Activated CD4-positive, alpha-beta T cell treated with anti-CD3 and anti-CD28 coated beads, Interleukin-2, amount 10 ng/mL, durations not matched to agents 7 days and 5 days (primary cell): ENCODE results near the gene MVB12B. TPM values are rescaled to one million over a fixed set of nuclear protein-coding genes. Genes with fewer than 3 reads are reported as not detected.

ENCODE experiments used
- CTCF ChIA-PET: fragments of 350-600 bp; sonication (Branson Sonifier 250); formaldehyde crosslinking; loops from one replicate; lab custom pipeline; 2021; ENCODE audit warnings: antibody characterized with exemption; lab: Charles Lee
- POLR2A ChIA-PET: fragments of 350-600 bp; sonication (Branson Sonifier 250); formaldehyde crosslinking; loops from one replicate; lab custom pipeline; 2021; ENCODE audit warnings: antibody characterized with exemption; lab: Charles Lee
- DNase-seq: peaks from one replicate; pipeline ENCODE4 v3.0.0-alpha.2; 2020
- H3K27ac Mint-ChIP-seq: one replicate; pipeline ENCODE4 v1.8.0; 2021; ENCODE audit warnings: mild to moderate bottlenecking, moderate library complexity, mixed read lengths
- H3K27me3 Mint-ChIP-seq: one replicate; pipeline ENCODE4 v1.8.0; 2021; ENCODE audit warnings: mixed read lengths
- H3K36me3 Mint-ChIP-seq: one replicate; pipeline ENCODE4 v1.8.0; 2021; ENCODE audit warnings: low read depth, mixed read lengths
- H3K4me1 Mint-ChIP-seq: one replicate; pipeline ENCODE4 v1.8.0; 2021; ENCODE audit warnings: mixed read lengths
- H3K4me3 Mint-ChIP-seq: one replicate; pipeline ENCODE4 v1.8.0; 2021; ENCODE audit warnings: mild to moderate bottlenecking, moderate library complexity, mixed read lengths
- H3K9me3 Mint-ChIP-seq: one replicate; pipeline ENCODE4 v1.8.0; 2021; ENCODE audit warnings: mixed read lengths
- total RNA-seq, 2 experiments: library from RNA; stranded (reverse); gene quantifications; one replicate each; pipeline ENCODE4 v1.2.3, GENCODE V29; 2021

Gene MVB12B
- total RNA-seq, 2 experiments from 2014 or later = 7.3 to 7.6 TPM

GRCh38 chr9:126452106-126452505 is 125.5 kb downstream of the MVB12B start:
- Mint-ChIP-seq H3K36me3 (no peaks in the 10 kb centered on the region), H3K9me3 (no peaks in the 10 kb centered on the region), H3K27me3 (peaks cover 2% of the 10 kb centered on the region), H3K4me1 (peaks cover 6% of the 10 kb centered on the region), H3K27ac (no peak overlapping the region), H3K4me3 (no peak overlapping the region)
- ChIA-PET CTCF (interaction anchor here (2.2 kb wide), 1 partner anchor 10 kb away, joined by 7 read pairs; no protein-coding TSS in a partner anchor), POLR2A (interaction anchor here (0.6 kb wide), 1 partner anchor 9 kb away, joined by 4 read pairs; no protein-coding TSS in a partner anchor)
- DNase-seq = no peak

- H3K4me1 Mint-ChIP-seq = peaks cover 4% of the 10 kb centered on the region
- no peaks in the 10 kb centered on the region for H3K36me3 Mint-ChIP-seq
- DNase-seq = no peak
- POLR2A ChIA-PET = no interaction called here
- no peak overlapping the region for H3K27ac Mint-ChIP-seq
- H3K9me3 Mint-ChIP-seq = no peaks in the 10 kb centered on the region
- H3K4me3 Mint-ChIP-seq = no peak overlapping the region
- H3K27me3 Mint-ChIP-seq = peaks cover 3% of the 10 kb centered on the region
- CTCF ChIA-PET = interaction anchor here (0.9 to 2.2 kb wide), 2 partner anchors 8 to 10 kb away, joined by 4 to 7 read pairs; no protein-coding TSS in a partner anchor
Measured at GRCh38 chr9:126453156-126453963, 126.7 kb downstream of the MVB12B start.

GRCh38 chr9:126454215-126454614 is 127.6 kb downstream of the MVB12B start:
- Mint-ChIP-seq H3K4me3 (no peak overlapping the region), H3K27me3 (peaks cover 3% of the 10 kb centered on the region), H3K4me1 (peaks cover 4% of the 10 kb centered on the region), H3K27ac (no peak overlapping the region), H3K36me3 (no peaks in the 10 kb centered on the region), H3K9me3 (no peaks in the 10 kb centered on the region)
- CTCF ChIA-PET = no interaction called here
- POLR2A ChIA-PET = no interaction called here
- DNase-seq = no peak

- Mint-ChIP-seq H3K27me3 (peaks cover 3% of the 10 kb centered on the region), H3K4me1 (peaks cover 4% of the 10 kb centered on the region), H3K27ac (no peak overlapping the region), H3K36me3 (no peaks in the 10 kb centered on the region), H3K9me3 (no peaks in the 10 kb centered on the region), H3K4me3 (no peak overlapping the region)
- no peak for DNase-seq
- ChIA-PET POLR2A (no interaction called here), CTCF (no interaction called here)
Measured at GRCh38 chr9:126454795-126455194, 128.2 kb downstream of the MVB12B start.

GRCh38 chr9:126456441-126457174 is 130.0 kb downstream of the MVB12B start:
- peaks cover 3% of the 10 kb centered on the region for H3K27me3 Mint-ChIP-seq
- ChIA-PET POLR2A (no interaction called here), CTCF (interaction anchor here (1.1 to 1.8 kb wide), 5 partner anchors 8 to 20 kb away, joined by 3 to 7 read pairs (median 3); no protein-coding TSS in a partner anchor)
- peaks cover 4% of the 10 kb centered on the region for H3K4me1 Mint-ChIP-seq
- no peak for DNase-seq
- H3K27ac Mint-ChIP-seq = no peak overlapping the region
- H3K4me3 Mint-ChIP-seq = no peak overlapping the region
- H3K9me3 Mint-ChIP-seq = no peaks in the 10 kb centered on the region
- no peaks in the 10 kb centered on the region for H3K36me3 Mint-ChIP-seq

GRCh38 chr9:126457175-126457547 is 130.5 kb downstream of the MVB12B start:
- peaks cover 4% of the 10 kb centered on the region for H3K4me1 Mint-ChIP-seq
- no peak overlapping the region for H3K4me3 Mint-ChIP-seq
- DNase-seq = no peak
- no peaks in the 10 kb centered on the region for H3K9me3 Mint-ChIP-seq
- ChIA-PET CTCF (interaction anchor here (1.1 to 1.8 kb wide), 4 partner anchors 8 to 21 kb away, joined by 3 to 7 read pairs (median 3); no protein-coding TSS in a partner anchor), POLR2A (no interaction called here)
- H3K27me3 Mint-ChIP-seq = peaks cover 3% of the 10 kb centered on the region
- H3K36me3 Mint-ChIP-seq = no peaks in the 10 kb centered on the region
- no peak overlapping the region for H3K27ac Mint-ChIP-seq

GRCh38 chr9:126457890-126458289 is 131.3 kb downstream of the MVB12B start:
- no peaks in the 10 kb centered on the region for H3K9me3 Mint-ChIP-seq
- no peak overlapping the region for H3K4me3 Mint-ChIP-seq
- DNase-seq = no peak
- H3K4me1 Mint-ChIP-seq = peaks cover 4% of the 10 kb centered on the region
- ChIA-PET POLR2A (no interaction called here), CTCF (no interaction called here)
- peaks cover 3% of the 10 kb centered on the region for H3K27me3 Mint-ChIP-seq
- H3K36me3 Mint-ChIP-seq = no peaks in the 10 kb centered on the region
- H3K27ac Mint-ChIP-seq = no peak overlapping the region

GRCh38 chr9:126459126-126459525 is 132.5 kb downstream of the MVB12B start:
- DNase-seq = no peak
- Mint-ChIP-seq H3K27ac (peak overlapping the region; percentile 31), H3K27me3 (peaks cover 3% of the 10 kb centered on the region), H3K9me3 (no peaks in the 10 kb centered on the region), H3K4me1 (no peaks in the 10 kb centered on the region), H3K4me3 (no peak overlapping the region), H3K36me3 (no peaks in the 10 kb centered on the region)
- POLR2A ChIA-PET = no interaction called here
- CTCF ChIA-PET = interaction anchor here (1.0 to 1.3 kb wide), 2 partner anchors 22 to 99 kb away, joined by 3 read pairs; no protein-coding TSS in a partner anchor

- ChIA-PET CTCF (interaction anchor here (1.3 kb wide), 1 partner anchor 22 kb away, joined by 3 read pairs; no protein-coding TSS in a partner anchor), POLR2A (no interaction called here)
- Mint-ChIP-seq H3K9me3 (no peaks in the 10 kb centered on the region), H3K4me1 (no peaks in the 10 kb centered on the region), H3K36me3 (peaks cover 1% of the 10 kb centered on the region), H3K4me3 (no peak overlapping the region), H3K27me3 (peaks cover 3% of the 10 kb centered on the region), H3K27ac (peak overlapping the region; percentile 31)
- DNase-seq = no peak
Measured at GRCh38 chr9:126459546-126459945, 132.9 kb downstream of the MVB12B start.

- Mint-ChIP-seq H3K4me3 (no peak overlapping the region), H3K9me3 (no peaks in the 10 kb centered on the region), H3K4me1 (peaks cover 5% of the 10 kb centered on the region), H3K27me3 (peaks cover 7% of the 10 kb centered on the region), H3K36me3 (peaks cover 4% of the 10 kb centered on the region), H3K27ac (peak overlapping the region; percentile 69)
- CTCF ChIA-PET = interaction anchor here (1.3 to 2.5 kb wide), 2 partner anchors 8 to 21 kb away, joined by 3 to 7 read pairs; no protein-coding TSS in a partner anchor
- POLR2A ChIA-PET = no interaction called here
- no peak for DNase-seq
Measured at GRCh38 chr9:126459965-126460843, 133.6 kb downstream of the MVB12B start.

GRCh38 chr9:126461029-126461428 is 134.4 kb downstream of the MVB12B start:
- Mint-ChIP-seq H3K9me3 (no peaks in the 10 kb centered on the region), H3K27me3 (peaks cover 7% of the 10 kb centered on the region), H3K4me3 (no peak overlapping the region), H3K36me3 (peaks cover 4% of the 10 kb centered on the region), H3K4me1 (peaks cover 10% of the 10 kb centered on the region), H3K27ac (no peak overlapping the region)
- ChIA-PET CTCF (interaction anchor here (0.9 to 2.5 kb wide), 2 partner anchors 9 to 62 kb away, joined by 3 to 7 read pairs; no protein-coding TSS in a partner anchor), POLR2A (interaction anchor here (0.6 kb wide), 1 partner anchor 9 kb away, joined by 4 read pairs; no protein-coding TSS in a partner anchor)
- no peak for DNase-seq

GRCh38 chr9:126461608-126462007 is 135.0 kb downstream of the MVB12B start:
- Mint-ChIP-seq H3K4me1 (peaks cover 13% of the 10 kb centered on the region), H3K36me3 (peaks cover 4% of the 10 kb centered on the region), H3K9me3 (no peaks in the 10 kb centered on the region), H3K27ac (no peak overlapping the region), H3K27me3 (peaks cover 5% of the 10 kb centered on the region), H3K4me3 (no peak overlapping the region)
- DNase-seq = no peak
- CTCF ChIA-PET = interaction anchor here (0.9 to 2.5 kb wide), 3 partner anchors 10 to 63 kb away, joined by 3 to 7 read pairs (median 5); no protein-coding TSS in a partner anchor
- POLR2A ChIA-PET = interaction anchor here (0.6 kb wide), 1 partner anchor 9 kb away, joined by 4 read pairs; no protein-coding TSS in a partner anchor
